Renal cortical epithelial cell (primary cell): ENCODE results near the gene NDNF. TPM values are rescaled to one million over a fixed set of nuclear protein-coding genes. Genes with fewer than 3 reads are reported as not detected.

ENCODE experiments used
- DNase-seq: peaks from one replicate; pipeline ENCODE4 v3.0.0-alpha.2; 2011; ENCODE audit warnings: low read depth
- total RNA-seq: library from RNA; depleted of rRNA; stranded (reverse); fragments of >200 nt; gene quantifications from 2 replicates; pipeline ENCODE4 v1.2.3, GENCODE V29; 2014

NDNF gene, protein sequence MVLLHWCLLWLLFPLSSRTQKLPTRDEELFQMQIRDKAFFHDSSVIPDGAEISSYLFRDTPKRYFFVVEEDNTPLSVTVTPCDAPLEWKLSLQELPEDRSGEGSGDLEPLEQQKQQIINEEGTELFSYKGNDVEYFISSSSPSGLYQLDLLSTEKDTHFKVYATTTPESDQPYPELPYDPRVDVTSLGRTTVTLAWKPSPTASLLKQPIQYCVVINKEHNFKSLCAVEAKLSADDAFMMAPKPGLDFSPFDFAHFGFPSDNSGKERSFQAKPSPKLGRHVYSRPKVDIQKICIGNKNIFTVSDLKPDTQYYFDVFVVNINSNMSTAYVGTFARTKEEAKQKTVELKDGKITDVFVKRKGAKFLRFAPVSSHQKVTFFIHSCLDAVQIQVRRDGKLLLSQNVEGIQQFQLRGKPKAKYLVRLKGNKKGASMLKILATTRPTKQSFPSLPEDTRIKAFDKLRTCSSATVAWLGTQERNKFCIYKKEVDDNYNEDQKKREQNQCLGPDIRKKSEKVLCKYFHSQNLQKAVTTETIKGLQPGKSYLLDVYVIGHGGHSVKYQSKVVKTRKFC
- not detected in 2 replicates for total RNA-seq

DNA sequence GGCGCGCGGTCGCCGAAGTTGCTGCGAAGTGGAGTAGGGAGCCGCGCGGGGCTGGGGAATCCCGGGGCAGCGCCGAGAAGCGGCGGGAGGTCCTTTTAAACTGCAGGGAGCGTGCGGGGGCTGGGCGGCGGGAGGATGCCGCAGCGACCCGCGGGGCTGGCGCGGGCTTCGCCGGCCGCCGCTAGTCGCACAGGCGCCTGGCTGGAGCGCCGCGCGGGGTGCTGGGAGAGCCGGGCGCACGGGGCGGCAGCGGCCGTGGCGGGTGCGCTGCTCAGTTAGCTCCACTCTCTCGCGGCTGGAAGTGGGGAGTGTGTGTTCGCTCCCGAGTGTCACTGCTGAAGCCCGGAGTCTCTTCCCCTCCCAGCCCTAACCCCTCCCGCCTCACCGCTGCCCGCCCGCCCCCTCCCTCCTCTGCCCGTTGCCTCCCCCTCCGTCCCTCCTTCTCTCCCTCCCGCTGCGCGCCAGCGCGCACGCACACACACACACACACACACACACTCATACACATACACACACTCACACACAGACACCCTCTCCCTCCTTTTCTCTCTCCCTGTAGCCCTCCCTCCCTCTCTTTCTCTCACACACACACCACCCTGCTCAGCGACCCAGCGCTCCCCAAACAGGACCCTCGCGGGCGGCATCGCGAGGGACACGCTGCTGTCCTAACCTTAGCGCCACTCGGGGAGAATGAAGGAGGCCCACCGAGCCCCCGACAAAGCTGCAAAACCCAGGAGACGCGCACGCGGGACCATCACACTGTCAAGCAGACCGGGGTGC, at the start of gene NDNF:
Gene NDNF (minus strand): TSS at position 312 of the 780 bp plus-strand sequence. CDS start 26,698 bp downstream, outside the sequence.
- DNase-seq: no peak

DNA sequence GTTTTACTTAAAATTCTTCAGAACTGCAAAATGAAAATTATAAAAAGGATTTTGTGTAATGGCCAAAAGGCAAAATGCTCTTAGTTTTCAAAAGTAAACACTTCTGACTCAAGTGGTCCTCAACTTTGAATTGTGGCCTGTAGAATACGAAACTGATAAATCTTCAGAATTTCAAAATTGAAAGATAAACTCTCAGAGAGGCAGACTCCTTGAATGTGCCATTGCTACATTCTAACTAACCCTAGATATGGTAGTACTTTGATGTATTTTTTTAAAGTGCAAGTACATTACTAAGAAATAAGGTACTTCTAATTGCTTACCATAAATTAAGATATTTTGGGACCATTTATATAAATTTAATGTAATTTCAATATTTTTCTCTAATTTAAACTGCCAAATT, 47.4 kb upstream of the NDNF start:
- DNase-seq: no peak

DNA sequence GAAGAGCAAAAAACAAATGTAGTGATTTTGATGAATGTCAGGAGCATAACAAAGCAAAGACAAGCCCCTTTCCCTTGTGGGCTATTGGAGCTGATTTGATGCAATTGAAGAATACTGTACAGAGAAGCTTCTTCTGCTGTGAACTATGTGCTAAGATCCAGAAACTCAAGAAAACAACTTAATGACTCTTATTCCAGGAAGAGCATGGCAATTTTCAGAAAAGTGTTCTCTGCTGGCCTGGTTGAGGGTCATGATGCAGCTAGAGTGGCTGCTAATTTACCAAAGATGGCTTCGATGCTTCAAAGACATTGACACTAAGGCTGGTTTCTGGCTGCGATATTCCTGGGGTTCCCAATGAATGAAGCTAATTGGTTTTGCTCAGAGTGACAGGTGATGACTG, 46.0 kb upstream of the NDNF start:
- no peak for DNase-seq

DNA sequence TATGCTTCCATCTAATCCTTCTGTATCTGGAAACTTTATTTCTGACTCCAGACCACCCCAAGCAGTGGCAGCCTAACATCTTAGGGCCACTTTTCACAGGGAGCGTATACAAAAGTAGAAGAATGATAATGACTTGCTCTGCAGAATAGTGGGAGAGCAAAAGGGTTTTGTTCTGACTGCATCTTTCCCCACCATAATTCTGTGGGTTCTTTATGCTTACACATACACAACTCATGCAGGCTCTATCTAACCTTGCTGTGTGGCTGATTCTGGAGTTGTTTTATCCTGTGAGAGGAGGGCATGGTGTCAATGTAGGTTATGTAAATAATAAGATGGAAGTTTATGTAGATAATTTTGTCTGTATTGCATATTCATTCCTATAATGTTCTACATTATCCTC, 42.4 kb upstream of the NDNF start:
- no peak for DNase-seq

DNA sequence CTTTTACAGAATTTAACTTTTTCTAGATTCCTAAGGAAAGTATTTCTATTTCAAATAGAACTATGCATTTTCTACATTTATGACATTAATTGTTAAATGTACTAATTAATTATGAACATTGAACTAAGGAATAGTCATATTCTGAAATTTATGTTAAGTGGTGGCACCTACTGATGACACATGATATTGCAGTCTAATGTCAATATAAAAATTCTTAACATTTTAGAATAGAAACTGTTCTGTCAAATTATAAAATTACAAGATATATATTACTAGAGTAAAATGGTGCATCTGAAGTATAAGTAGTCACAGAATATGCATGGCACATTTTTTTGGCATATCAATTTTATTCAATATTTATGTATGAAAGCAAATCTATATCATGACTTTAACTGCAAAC, 40.2 kb upstream of the NDNF start:
- no peak for DNase-seq

DNA sequence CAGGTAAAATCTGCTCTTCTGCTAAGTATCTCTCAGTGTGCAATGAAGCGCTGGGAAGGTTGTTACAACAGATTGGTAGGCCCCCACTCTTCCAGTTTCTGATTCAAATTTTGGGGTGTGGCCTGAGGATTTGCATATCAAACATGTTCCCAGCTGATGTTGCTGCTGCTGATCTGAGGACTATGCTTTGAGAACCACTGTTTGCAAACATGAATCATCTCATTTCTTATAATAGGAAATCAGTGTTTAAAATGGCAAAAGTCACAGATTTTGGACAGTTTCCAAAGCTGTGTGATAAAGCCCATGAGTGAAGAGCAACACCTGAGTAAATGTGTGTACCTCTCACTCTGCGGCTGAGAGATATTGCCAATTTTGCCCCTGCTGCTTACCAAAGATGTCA, 36.2 kb upstream of the NDNF start:
- DNase-seq: no peak

DNA sequence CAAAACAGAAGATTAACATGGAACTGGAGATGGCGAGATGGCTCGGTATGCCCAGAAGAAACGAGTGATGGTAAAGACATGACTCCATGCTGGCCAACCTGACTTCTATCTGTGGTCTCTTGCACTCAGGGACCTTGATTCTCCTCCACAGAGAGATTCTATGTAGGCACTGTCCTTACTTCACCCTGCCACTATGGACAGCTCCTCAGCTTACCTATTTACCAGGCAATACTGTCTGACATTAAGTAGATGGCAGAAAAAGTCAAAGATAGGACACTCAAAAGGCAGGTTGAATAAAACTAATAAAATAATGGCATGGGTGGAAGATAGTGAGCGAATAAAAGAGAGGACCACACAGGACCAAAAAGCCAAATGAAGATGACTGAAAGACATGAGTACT, 35.2 kb upstream of the NDNF start:
- no peak for DNase-seq

DNA sequence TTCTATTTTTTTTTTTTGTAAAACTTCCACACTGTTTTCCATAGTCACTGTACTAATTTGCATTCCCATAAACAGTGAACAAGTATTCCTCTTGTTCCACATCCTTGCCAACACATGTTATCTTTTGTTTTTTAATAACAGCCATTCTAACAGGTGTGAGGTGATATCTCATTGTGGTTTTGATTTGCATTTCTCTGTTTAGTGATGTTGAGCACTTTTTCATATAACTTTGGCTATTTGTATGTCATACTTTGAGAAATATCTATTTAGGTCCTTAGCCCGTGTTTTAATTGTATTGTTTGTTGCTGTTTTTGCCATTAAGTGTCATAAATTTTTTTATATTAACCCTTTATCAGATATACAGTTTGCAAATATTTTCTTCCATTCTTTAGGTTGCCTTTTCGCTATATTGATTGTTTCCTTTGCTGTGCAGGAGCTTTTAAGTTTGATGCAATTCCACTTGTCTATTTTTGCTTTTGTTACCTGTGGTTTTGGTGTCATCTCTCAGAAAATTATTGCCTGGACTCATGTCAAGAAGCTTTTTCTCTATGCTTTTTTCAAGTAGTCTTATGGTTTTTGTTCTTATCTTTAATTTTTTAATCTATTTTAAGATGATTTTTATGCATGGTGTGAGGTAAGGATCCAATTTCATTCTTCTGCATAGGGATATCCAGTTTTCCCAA, 27.9 kb upstream of the NDNF start:
- DNase-seq: no peak

DNA sequence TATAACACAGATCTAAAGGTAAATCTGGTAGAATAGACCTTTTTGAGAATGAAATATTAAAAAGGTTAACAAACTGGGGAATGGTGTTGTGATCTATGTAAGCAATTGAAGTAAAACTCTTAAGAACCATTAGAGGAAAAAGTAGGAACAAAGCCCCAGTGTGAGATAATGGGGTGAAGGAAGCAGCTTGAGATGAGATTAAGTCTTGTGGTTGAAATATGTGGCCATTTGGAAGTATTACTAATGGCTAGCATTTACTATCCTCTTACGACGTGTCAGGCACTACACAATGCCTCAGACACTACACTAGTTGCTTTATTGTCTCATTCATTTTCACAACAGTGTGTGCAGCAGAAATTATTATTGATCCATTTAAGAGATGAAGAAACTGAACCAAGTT, 25.9 kb upstream of the NDNF start:
- no peak for DNase-seq

DNA sequence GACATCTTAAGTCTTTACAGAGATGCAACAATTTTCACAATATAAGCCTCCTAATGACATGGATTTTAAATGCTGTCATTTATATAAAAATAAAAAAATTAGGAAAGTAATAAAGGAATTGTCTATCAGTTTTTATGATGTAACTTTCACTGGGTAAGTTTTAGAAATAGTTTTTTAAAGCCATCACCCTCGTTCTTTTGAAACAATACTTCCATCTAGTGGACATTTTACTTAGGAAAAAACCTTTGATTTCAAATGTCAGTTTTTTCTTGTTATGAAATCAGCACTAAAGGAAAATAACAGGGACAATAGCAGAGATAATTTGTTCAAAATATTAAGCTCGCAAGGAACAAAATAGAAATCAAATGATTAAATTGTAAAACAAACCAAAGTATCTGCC, 24.3 kb upstream of the NDNF start:
- peak; percentile 47 for DNase-seq

DNA sequence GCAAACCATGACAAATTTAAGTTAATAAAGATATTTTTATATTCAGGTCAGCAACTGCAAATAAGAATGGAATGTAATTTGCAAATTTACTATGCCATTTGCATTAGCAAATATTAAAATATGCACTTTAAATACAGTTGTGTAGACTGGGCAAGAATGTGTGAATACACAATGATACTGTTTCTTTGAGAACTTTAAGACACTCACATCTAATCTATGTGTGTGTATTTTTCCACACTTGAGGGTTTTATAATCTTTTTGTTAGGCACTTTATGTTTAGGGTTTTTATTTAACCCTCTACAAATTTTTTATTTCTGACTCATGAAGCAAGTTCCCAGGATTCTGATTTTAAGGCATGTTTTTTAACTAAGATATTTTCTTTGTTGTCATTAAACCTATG, 23.9 kb upstream of the NDNF start:
- DNase-seq: no peak

DNA sequence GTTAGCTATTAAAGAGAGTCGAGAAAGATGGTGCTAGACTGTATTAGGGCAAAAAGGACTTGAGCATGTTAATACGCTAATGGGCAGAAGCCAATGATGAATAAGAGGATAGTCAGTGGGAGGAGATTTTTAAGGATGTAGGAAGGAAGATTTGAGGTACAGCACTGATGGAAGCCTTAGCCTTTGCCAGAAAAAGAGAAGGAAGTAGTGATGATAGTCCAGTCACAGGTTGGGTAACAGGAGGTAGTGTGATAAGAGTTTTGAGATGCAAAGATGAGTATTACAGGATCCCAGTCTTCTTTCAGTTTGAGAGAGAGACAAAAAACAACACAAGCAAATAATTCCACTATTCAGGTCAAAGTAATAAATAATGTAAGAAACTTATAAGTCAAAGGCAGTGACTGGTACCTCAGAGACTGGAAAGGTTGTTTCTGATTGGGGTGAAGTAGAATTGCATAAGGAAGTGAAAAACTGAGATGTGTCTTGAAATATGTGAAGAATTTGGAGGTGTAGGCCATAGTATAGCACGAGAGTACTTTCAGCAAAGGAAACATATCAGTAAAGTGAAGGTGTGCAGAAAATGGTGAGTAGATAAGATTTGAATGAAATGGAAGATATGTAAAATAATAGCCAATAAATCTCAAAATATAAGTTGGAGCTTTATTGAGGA, 22.1 kb upstream of the NDNF start:
- no peak for DNase-seq

DNA sequence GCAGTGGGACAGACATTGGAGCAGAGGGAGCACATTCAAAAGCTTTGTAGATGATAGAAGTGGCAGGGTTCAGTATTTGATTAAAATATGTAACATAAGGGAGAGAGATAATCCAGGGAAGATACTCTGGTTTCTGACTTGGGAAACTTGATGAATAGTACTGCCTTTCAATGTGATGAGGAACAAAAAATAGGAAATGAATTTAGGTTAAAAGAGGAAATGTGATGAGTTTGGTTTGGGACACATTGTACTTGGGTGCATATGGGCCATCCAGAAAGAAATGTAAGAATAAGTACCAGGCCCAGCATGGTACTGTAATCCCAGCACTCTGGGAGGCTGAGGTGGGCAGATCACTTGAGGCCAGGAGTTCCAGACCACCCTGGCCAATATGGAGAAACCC, 20.9 kb upstream of the NDNF start:
- DNase-seq: no peak

DNA sequence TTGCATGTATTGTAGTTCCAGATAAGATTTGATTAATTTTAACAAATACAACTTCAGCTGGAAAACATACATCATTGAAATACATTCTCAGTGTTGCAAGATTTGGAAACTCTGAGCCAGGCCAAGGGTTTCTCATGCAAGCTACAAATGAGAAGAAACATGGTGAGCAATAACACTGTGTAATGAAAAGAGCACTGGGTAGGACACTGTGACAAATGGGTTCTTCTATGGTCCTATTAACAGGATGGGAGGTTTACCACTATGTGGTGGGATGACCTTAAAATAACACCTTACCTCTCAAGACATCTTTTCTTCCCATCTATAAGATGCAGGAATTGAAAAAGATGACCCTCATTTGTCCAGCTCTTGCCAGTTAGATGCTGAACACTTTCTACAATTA, 19.6 kb upstream of the NDNF start:
- no peak for DNase-seq

DNA sequence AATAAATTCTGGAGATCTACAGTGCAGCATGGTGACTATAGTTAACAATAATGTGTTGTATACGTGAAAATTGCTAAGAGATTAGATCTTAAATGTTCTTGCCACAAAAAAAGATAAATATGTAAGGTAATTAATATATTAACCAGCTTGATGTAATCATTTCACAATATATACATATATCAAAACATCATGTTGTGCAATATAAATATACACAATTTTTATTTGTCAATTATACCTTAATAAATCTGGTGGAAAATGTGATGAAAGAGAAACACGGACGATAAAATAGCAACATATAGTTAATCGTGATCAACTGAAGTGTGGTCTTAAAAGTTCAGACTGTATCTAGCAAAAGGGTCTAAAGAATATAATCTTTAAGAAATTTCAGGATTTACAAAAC, 16.5 kb upstream of the NDNF start:
- DNase-seq: no peak

DNA sequence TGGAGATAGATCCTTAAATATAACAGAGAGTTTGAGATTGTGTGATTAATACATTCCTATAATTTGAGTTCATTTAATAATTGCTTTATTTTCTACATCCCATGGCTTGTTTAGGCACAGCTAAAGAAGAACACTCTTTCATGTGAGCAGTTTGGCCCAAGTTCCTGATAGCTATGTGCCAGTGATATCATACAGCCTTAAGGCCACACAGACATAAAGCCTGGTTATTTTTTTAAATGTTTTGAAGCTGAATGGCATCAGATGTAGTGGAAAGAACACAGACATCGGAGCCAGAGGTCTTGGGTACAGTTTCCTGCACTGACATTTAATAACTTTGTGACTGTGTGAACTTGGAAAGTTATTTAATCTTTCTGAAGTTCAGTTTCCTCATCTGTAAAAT, 7.0 kb upstream of the NDNF start:
- no peak for DNase-seq

DNA sequence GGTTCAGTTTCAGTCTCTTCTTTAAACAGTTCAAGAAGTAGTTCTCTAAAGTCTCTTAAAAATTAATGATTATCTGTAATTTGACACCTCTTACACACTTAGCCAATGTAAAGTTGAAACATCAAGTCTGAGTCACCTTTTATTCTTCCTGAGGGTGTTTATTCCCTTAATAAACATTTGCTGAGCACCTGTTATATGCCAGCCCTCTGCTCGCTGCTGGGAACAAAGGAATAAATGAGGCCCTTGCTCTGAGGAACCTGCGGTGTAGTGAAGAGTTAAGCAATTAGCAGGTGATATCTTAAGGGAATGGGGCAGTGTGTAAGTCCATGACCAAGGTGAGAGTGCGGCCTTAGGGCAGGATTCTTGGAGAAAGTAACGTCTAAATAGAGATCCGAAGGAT, 5.2 kb upstream of the NDNF start:
- DNase-seq: peak; percentile 75

DNA sequence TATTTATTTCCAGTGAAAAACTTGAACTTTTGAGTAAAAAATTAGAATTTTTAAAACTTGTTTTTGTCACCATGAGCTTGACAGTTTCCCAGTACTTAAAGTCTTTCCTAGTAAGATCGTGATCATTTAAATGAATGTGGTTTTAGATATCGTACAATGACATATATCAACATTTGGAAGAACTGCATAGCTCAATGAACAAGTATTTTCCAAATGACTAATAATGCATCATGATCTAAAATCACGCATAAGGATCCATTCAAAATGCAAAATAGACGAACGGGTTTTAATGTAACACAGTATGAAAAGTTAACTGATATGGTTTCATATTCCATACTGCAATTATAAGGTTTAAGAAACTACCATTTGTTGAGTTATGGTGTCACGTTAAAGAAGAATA, 4.1 kb upstream of the NDNF start:
- DNase-seq: no peak

DNA sequence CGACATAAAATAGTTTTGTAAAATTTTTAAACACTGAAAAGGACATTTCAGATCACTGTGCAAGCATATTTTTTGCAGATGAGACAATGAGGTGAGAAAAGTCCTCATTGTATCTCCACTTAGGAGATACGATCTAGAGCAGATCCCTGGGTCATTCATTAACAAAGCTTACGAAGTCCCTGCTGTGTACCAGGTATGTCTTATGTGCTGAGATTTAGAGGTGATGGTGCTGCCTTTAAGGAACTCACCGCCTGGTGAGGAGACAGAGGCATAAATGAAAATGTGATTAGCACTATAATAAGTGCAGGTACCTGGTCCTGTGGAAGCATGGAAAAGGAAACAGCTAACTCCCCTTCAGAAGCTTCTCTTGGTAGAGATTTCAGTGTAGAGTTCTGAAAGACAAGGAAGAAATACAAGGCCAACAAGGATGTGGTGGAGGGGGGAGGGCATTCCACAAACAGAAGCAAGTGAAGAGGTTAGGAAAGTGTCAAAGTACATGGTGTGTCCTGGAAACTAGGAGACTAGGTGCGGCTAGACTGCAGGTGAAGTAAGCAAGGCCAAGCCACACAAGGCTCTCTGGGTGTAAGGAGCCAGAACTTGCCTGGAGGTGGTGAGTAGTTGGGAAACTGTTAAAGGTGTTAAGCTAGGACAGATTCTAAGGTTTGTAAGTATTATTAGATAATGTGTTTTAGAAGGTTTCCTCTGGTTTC, 1.5 kb upstream of the NDNF start:
- no peak for DNase-seq

DNA sequence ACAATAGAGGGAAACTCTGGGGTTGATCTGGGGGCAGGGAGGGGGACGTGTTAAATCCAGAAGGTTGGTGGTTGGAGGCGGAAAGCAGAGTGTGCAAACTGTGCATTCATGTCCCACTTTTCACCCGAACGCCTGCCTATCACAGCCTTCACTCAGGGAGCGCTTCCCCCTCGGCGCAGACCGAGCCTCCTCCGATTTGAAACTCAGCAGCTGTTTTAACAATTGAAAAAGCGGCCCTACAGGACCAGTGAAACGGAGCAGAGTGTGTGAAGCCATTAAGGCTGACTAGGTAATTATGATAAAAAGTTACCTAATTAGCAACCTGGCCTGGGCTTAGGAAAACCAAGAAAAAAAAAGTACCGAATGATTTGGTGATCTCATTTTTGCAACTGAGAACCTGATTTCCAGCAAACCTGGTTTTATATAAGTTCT, 685 bp upstream of the NDNF start:
- DNase-seq: no peak

DNA sequence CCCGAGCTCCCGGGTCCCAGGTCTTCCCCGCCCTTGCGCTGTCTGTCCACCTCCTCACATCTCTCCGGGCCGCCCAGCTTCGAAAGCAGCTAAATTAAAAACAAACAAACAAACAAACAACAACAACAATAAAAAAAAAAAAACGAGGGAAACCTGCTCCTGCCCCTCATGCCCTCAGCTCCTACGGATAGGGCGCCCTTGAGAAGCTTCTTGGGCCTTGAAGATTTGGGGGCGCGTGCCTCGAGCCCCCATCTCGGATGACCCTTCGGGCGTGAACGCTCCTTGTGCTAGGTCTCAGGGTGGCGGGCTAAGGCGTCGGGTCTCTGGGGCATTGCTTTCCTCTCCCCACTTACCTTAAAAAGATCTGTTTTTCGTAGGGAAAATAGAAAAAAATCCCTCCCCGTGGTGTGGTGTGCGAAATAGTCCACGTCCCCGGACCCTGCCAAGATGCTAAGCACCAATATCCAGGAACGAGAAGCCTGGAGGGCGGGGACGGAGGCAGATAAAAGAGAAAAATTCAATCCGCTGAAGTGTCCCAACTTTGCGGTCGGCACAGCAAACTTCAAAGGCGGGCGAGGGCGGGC, 603 bp downstream of the NDNF start:
- no peak for DNase-seq
